Activated CD4-positive, alpha-beta T cell treated with anti-CD3 and anti-CD28 coated beads, Interleukin-2, amount 50 U/mL, for 16 hours (primary cell): Measurements from ENCODE around the gene ZBP1.

Experiments used
- DNase-seq: peaks from one replicate; pipeline ENCODE4 v3.0.0-alpha.2; 2020

ZBP1 gene

GRCh38 chr20:57658447-57658832 is 38.2 kb upstream of the ZBP1 start:
- DNase-seq, result no peak

GRCh38 chr20:57657535-57658446 is 37.6 kb upstream of the ZBP1 start:
- no peak for DNase-seq

- no peak for DNase-seq
These were observed 36.8 kb upstream of the ZBP1 start for GRCh38 chr20:57656821-57657534.

- DNase-seq, result no peak
These were observed 36.1 kb upstream of the ZBP1 start for GRCh38 chr20:57656252-57656820.

GRCh38 chr20:57655809-57656155 is 35.6 kb upstream of the ZBP1 start:
- DNase-seq, result no peak

- no peak for DNase-seq
These were observed 35.0 kb upstream of the ZBP1 start for GRCh38 chr20:57654998-57655808.

- peak; percentile 33 for DNase-seq
These were observed 34.3 kb upstream of the ZBP1 start for GRCh38 chr20:57654363-57654997.

GRCh38 chr20:57653910-57654309 is 33.7 kb upstream of the ZBP1 start:
- no peak for DNase-seq

GRCh38 chr20:57653546-57653900 is 33.3 kb upstream of the ZBP1 start:
- no peak for DNase-seq

GRCh38 chr20:57652606-57653545 is 32.6 kb upstream of the ZBP1 start:
- no peak for DNase-seq

- DNase-seq, result no peak
These were observed 31.8 kb upstream of the ZBP1 start for GRCh38 chr20:57651881-57652605.

GRCh38 chr20:57650756-57651483 is 30.7 kb upstream of the ZBP1 start:
- no peak for DNase-seq

GRCh38 chr20:57650266-57650665 is 30.0 kb upstream of the ZBP1 start:
- DNase-seq, result no peak

- DNase-seq, result no peak
These were observed 29.4 kb upstream of the ZBP1 start for GRCh38 chr20:57649617-57650015.

GRCh38 chr20:57648878-57649616 is 28.8 kb upstream of the ZBP1 start:
- DNase-seq, result no peak

- DNase-seq, result no peak
These were observed 27.9 kb upstream of the ZBP1 start for GRCh38 chr20:57647933-57648785.

- no peak for DNase-seq
These were observed 27.0 kb upstream of the ZBP1 start for GRCh38 chr20:57647006-57647932.
